Left lung (tissue), 10 donors: Measurements from ENCODE around the gene PARVG. TPM values are rescaled to one million over a fixed set of nuclear protein-coding genes. Genes with fewer than 3 reads are reported as not detected.

Experiments
- ATAC-seq: fragments of 200-7000 bp; cut with Tn5 transposase; one replicate; pipeline ENCODE4 v1.9.1; 2020; ENCODE audit warnings: moderate library complexity
- DNase-seq, 4 donors: peaks; one replicate each; pipeline ENCODE4 v3.0.0-alpha.2; 2013 to 2020
- H3K27ac ChIP-seq, 2 donors: fragments of 200-600 bp; sonication (generic) in 1 of 2; one replicate each; pipeline versions ENCODE4 v1.5.0 to v1.8.0; 2020 to 2021
- H3K27me3 ChIP-seq, 2 donors: fragments of 200-600 bp; sonication (generic) in 1 of 2; one replicate each; pipeline versions ENCODE4 v1.5.0 to v1.8.0; 2020 to 2021
- H3K36me3 ChIP-seq, 2 donors: fragments of 200-600 bp; sonication (generic) in 1 of 2; one replicate each; pipeline versions ENCODE4 v1.5.0 to v1.8.0; 2020 to 2021
- H3K4me1 ChIP-seq, 2 donors: fragments of 200-600 bp; one replicate each; pipeline ENCODE4 v1.8.0; 2021
- H3K4me3 ChIP-seq, 2 donors: fragments of 200-600 bp; sonication (generic) in 1 of 2; one replicate each; pipeline versions ENCODE4 v1.5.0 to v1.8.0; 2020 to 2021; ENCODE audit warnings: mild to moderate bottlenecking in 1 of 2
- H3K9me3 ChIP-seq, 2 donors: fragments of 200-600 bp; sonication (generic) in 1 of 2; one replicate each; pipeline versions ENCODE4 v1.5.0 to v1.8.0; 2020 to 2021
- CTCF ChIP-seq, 2 donors: fragments of 200-600 bp; sonication (generic) in 1 of 2; IDR thresholded peaks; one replicate each; pipeline versions ENCODE4 v1.5.0 to v1.8.0; 2021; ENCODE audit warnings: antibody characterized with exemption in 2 of 2
- intact Hi-C, 2 donors: fragments of 100-400 bp; cut with DNase I; formaldehyde crosslinking; loops; one replicate each; pipeline versions ENCODE4 v1.11.2 to v1.14.2; 2022
- polyA plus RNA-seq, 6 donors: library from polyadenylated mRNA; unstranded; fragments of 120-200 nt; gene quantifications; one replicate each; pipeline ENCODE4 v1.2.1, GENCODE V29; 2013; ENCODE audit not compliant: insufficient read length in 6 of 6
- total RNA-seq, 2 donors: library from RNA; stranded (reverse); fragmentation: NEBNext Ultra II Directional; extraction: Animal tissue kit (Norgen Biotek cat#: 25700); gene quantifications; one replicate each; pipeline ENCODE4 v1.2.1, GENCODE V29; 2021
- donor health status: DM: no; HTN: yes; CAD: no.
- donor health status: DM: no; HTN: no; CAD: no.

Gene PARVG
- total and polyA plus RNA-seq, 8 donors, result 3.0 to 57.9 (median 3.5) TPM

- Histone ChIP-seq H3K9me3 (no peaks in the 10 kb centered on the region), H3K27ac (no peak overlapping the region), H3K27me3 (no peaks in the 10 kb centered on the region), H3K4me1 (peaks cover 0 to 15% of the 10 kb centered on the region in 2 donors), H3K4me3 (no peak overlapping the region), H3K36me3 (peaks cover 0 to 83% of the 10 kb centered on the region in 2 donors)
- ATAC-seq, result no peak
- no peak for TF ChIP-seq CTCF (IDR thresholded peaks at IDR 0.05)
- intact Hi-C loops, result no loop called here
- no peak for DNase-seq
Observed at GRCh38 chr22:44159811-44160210, 20.9 kb upstream of the PARVG start.

- H3K4me3 ChIP-seq, result no peak overlapping the region
- DNase-seq (no peak), ATAC-seq (no peak)
- H3K27me3 ChIP-seq, result no peaks in the 10 kb centered on the region
- no peak overlapping the region for H3K27ac ChIP-seq
- no peak for TF ChIP-seq CTCF (IDR thresholded peaks at IDR 0.05)
- no peaks in the 10 kb centered on the region for H3K9me3 ChIP-seq
- peaks cover 0 to 85% of the 10 kb centered on the region in 2 donors for H3K36me3 ChIP-seq
- H3K4me1 ChIP-seq, result peaks cover 0 to 15% of the 10 kb centered on the region in 2 donors
- intact Hi-C loops, result no loop called here
Observed at GRCh38 chr22:44160421-44160820, 20.3 kb upstream of the PARVG start.

GRCh38 chr22:44161673-44162072, 19.1 kb upstream of the PARVG start:
- Histone ChIP-seq H3K27ac (no peak overlapping the region), H3K4me3 (no peak overlapping the region), H3K27me3 (no peaks in the 10 kb centered on the region), H3K36me3 (peaks cover 0 to 85% of the 10 kb centered on the region in 2 donors), H3K4me1 (peaks cover 0 to 15% of the 10 kb centered on the region in 2 donors), H3K9me3 (no peaks in the 10 kb centered on the region)
- DNase-seq (no peak), ATAC-seq (no peak)
- TF ChIP-seq CTCF (IDR thresholded peaks at IDR 0.05), result no peak
- intact Hi-C loops, result no loop called here

GRCh38 chr22:44162960-44163359, 17.8 kb upstream of the PARVG start:
- H3K4me3 ChIP-seq, result no peak overlapping the region
- H3K4me1 ChIP-seq, result peaks cover 0 to 15% of the 10 kb centered on the region in 2 donors
- no peak for TF ChIP-seq CTCF (IDR thresholded peaks at IDR 0.05)
- DNase-seq (no peak), ATAC-seq (no peak)
- H3K9me3 ChIP-seq, result no peaks in the 10 kb centered on the region
- intact Hi-C loops, result no loop called here
- peaks cover 0 to 80% of the 10 kb centered on the region in 2 donors for H3K36me3 ChIP-seq
- no peak overlapping the region for H3K27ac ChIP-seq
- H3K27me3 ChIP-seq, result no peaks in the 10 kb centered on the region

GRCh38 chr22:44163536-44163935, 17.2 kb upstream of the PARVG start:
- Histone ChIP-seq H3K36me3 (peaks cover 0 to 80% of the 10 kb centered on the region in 2 donors), H3K4me3 (no peak overlapping the region), H3K9me3 (no peaks in the 10 kb centered on the region), H3K4me1 (peaks cover 0 to 15% of the 10 kb centered on the region in 2 donors), H3K27ac (no peak overlapping the region), H3K27me3 (no peaks in the 10 kb centered on the region)
- ATAC-seq (no peak), DNase-seq (no peak)
- intact Hi-C loops, result no loop called here
- TF ChIP-seq CTCF (IDR thresholded peaks at IDR 0.05), result no peak
